KMS-11 (cell line): ENCODE measurements around the gene WSCD2.

ENCODE experiments used
- H2AFZ ChIP-seq: fragments of 200-600 bp; sonication (generic); 2 replicates; pipeline ENCODE4 v1.6.1; 2016; ENCODE audit warnings: antibody characterized with exemption, mixed run types, low read depth
- H3K27ac ChIP-seq: fragments of 200-600 bp; sonication (generic); 2 replicates; pipeline ENCODE4 v1.6.1; 2016; ENCODE audit warnings: mild to moderate bottlenecking, mixed run types
- H3K27me3 ChIP-seq: fragments of 200-600 bp; sonication (generic); 2 replicates; pipeline ENCODE4 v1.6.1; 2017; ENCODE audit warnings: mild to moderate bottlenecking, low read depth, mixed run types, moderate library complexity; ENCODE audit not compliant: insufficient read depth
- H3K36me3 ChIP-seq: fragments of 200-600 bp; sonication (generic); 2 replicates; pipeline ENCODE4 v1.6.1; 2017; ENCODE audit warnings: mild to moderate bottlenecking, mixed run types; ENCODE audit not compliant: insufficient read depth
- H3K4me1 ChIP-seq: fragments of 200-600 bp; sonication (generic); 2 replicates; pipeline ENCODE4 v1.6.1; 2016; ENCODE audit warnings: mild to moderate bottlenecking, low read depth, mixed run types; ENCODE audit not compliant: poor library complexity, severe bottlenecking
- H3K4me2 ChIP-seq: fragments of 200-600 bp; sonication (generic); 2 replicates; pipeline ENCODE4 v1.7.0; 2016; ENCODE audit warnings: mild to moderate bottlenecking, mixed run types
- H3K4me3 ChIP-seq: fragments of 200-600 bp; sonication (generic); IDR thresholded peaks from 2 replicates; pipeline ENCODE4 v1.6.1; 2017; ENCODE audit warnings: low read depth, low read length, mixed read lengths; ENCODE audit not compliant: insufficient read depth
- H3K79me2 ChIP-seq: fragments of 200-600 bp; sonication (generic); 2 replicates; pipeline ENCODE4 v1.6.1; 2016; ENCODE audit warnings: low read depth, mixed run types; ENCODE audit not compliant: insufficient read depth
- H3K9ac ChIP-seq: fragments of 200-600 bp; sonication (generic); 2 replicates; pipeline ENCODE4 v1.6.1; 2016; ENCODE audit warnings: mild to moderate bottlenecking, mixed run types
- H4K20me1 ChIP-seq: fragments of 200-600 bp; sonication (generic); 2 replicates; pipeline ENCODE4 v1.6.1; 2016; ENCODE audit warnings: mild to moderate bottlenecking, mixed run types; ENCODE audit not compliant: insufficient read depth
- CTCF ChIP-seq: fragments of 200-600 bp; sonication (generic); conservative IDR thresholded peaks from 2 replicates; pipeline ENCODE4 v1.6.1; 2017; ENCODE audit warnings: low read depth, mild to moderate bottlenecking, antibody characterized with exemption, low read length, moderate library complexity, mixed read lengths

The WSCD2 gene

DNA sequence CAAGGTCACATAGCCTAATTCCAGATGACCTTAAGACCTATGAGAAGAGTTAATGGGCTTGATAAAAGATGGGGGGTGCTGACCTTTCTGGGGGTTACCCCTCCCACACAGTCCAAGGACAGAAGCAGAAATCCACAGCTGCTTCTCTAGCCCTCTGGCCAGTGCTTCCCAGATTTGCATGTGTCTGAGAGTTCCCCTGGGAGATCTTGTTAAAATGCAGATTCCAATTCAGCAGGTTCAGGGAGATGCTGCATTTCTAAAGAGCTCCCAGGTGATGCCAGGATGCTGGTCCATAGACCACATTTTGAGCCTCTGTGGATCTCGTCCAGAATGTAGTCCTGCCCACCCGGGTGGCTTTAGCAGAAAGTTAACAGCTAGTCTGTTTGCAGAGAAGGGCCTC lies 82.1 kb downstream of the WSCD2 start:
- Histone ChIP-seq H3K9ac (no peak overlapping the region), H3K27ac (no peak overlapping the region), H3K79me2 (no peaks in the 10 kb centered on the region), H3K4me2 (no peak overlapping the region), H4K20me1 (no peaks in the 10 kb centered on the region), H2AFZ (no peak overlapping the region), H3K36me3 (no peaks in the 10 kb centered on the region), H3K27me3 (no peaks in the 10 kb centered on the region), H3K4me3 (no peak overlapping the region), H3K4me1 (no peaks in the 10 kb centered on the region)
- TF ChIP-seq CTCF, result no peak

GRCh38 chr12:108213871-108214445 lies 84.9 kb downstream of the WSCD2 start:
- Histone ChIP-seq H3K36me3 (no peaks in the 10 kb centered on the region), H3K4me3 (no peak overlapping the region), H2AFZ (no peak overlapping the region), H3K9ac (no peak overlapping the region), H4K20me1 (no peaks in the 10 kb centered on the region), H3K27me3 (no peaks in the 10 kb centered on the region), H3K27ac (no peak overlapping the region), H3K79me2 (no peaks in the 10 kb centered on the region), H3K4me1 (no peaks in the 10 kb centered on the region), H3K4me2 (no peak overlapping the region)
- no peak for TF ChIP-seq CTCF

DNA sequence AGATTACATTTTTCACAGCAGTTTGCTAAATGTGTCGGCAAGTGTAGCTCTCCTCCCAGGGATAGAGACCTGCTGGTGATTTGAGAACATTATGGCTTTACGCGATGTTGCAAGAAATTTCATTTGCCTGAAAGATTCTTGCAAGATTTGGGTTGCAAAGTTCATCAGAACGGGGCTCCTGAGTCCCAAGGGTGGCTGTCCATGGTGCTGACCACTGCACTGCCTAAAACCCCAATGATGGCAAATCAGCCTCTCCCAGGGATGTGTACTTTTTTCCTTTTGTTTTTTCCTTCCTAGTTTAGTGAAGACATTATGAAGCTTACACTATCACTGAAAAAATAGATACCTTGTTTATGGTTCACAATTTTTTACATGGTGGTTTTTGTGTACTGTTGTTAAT lies 85.4 kb downstream of the WSCD2 start:
- Histone ChIP-seq H3K27ac (no peak overlapping the region), H3K4me2 (no peak overlapping the region), H3K79me2 (no peaks in the 10 kb centered on the region), H4K20me1 (no peaks in the 10 kb centered on the region), H3K4me1 (no peaks in the 10 kb centered on the region), H3K27me3 (no peaks in the 10 kb centered on the region), H3K9ac (no peak overlapping the region), H2AFZ (no peak overlapping the region), H3K36me3 (no peaks in the 10 kb centered on the region), H3K4me3 (no peak overlapping the region)
- TF ChIP-seq CTCF, result no peak

- H3K27ac ChIP-seq, result no peak overlapping the region
- H3K9ac ChIP-seq, result no peak overlapping the region
- no peak overlapping the region for H3K4me3 ChIP-seq
- no peaks in the 10 kb centered on the region for H3K4me1 ChIP-seq
- H3K36me3 ChIP-seq, result no peaks in the 10 kb centered on the region
- no peak overlapping the region for H2AFZ ChIP-seq
- TF ChIP-seq CTCF, result no peak
- no peaks in the 10 kb centered on the region for H3K27me3 ChIP-seq
- H3K79me2 ChIP-seq, result no peaks in the 10 kb centered on the region
- no peak overlapping the region for H3K4me2 ChIP-seq
- H4K20me1 ChIP-seq, result no peaks in the 10 kb centered on the region
Measured at GRCh38 chr12:108215458-108215857, 86.4 kb downstream of the WSCD2 start.
